Heart right ventricle (tissue), 16 donors: ENCODE measurements around the gene TTLL9. TPM values are rescaled to one million over a fixed set of nuclear protein-coding genes. Genes with fewer than 3 reads are reported as not detected.
A peak's percentile ranks its signal among the peaks of the same experiment; 100 is the strongest.

Experiments used
- ATAC-seq, 8 donors: fragments of 200-7000 bp; cut with Tn5 transposase; one replicate each; pipeline ENCODE4 v1.9.1; 2020; ENCODE audit warnings: mild to moderate bottlenecking in 8 of 8, moderate library complexity in 8 of 8, moderate number of reproducible peaks in 1 of 8
- DNase-seq, 2 donors: peaks; one replicate each; pipeline ENCODE4 v3.0.0-alpha.2; 2020
- H3K27ac ChIP-seq, 10 donors: fragments of 200-600 bp; sonication (generic) in 2 of 10; one replicate each; pipeline versions ENCODE4 v1.5.0 to v1.8.0; 2020 to 2022; ENCODE audit warnings: mild to moderate bottlenecking in 3 of 10
- H3K27me3 ChIP-seq, 7 donors: fragments of 200-600 bp; one replicate each; pipeline ENCODE4 v1.8.0; 2021 to 2022; ENCODE audit warnings: mild to moderate bottlenecking in 2 of 7
- H3K36me3 ChIP-seq, 9 donors: fragments of 200-600 bp; sonication (generic) in 1 of 9; one replicate each; pipeline versions ENCODE4 v1.5.0 to v1.8.0; 2020 to 2022; ENCODE audit warnings: mild to moderate bottlenecking in 2 of 9
- H3K4me1 ChIP-seq, 9 donors: fragments of 200-600 bp; sonication (generic) in 1 of 9; one replicate each; pipeline versions ENCODE4 v1.5.0 to v1.8.0; 2020 to 2022; ENCODE audit warnings: mild to moderate bottlenecking in 4 of 9
- H3K4me3 ChIP-seq, 10 donors: fragments of 200-600 bp; sonication (generic) in 2 of 10; one replicate each; pipeline versions ENCODE4 v1.5.0 to v1.8.0; 2020 to 2022; ENCODE audit warnings: mild to moderate bottlenecking in 7 of 10, moderate library complexity in 2 of 10
- H3K9me3 ChIP-seq, 11 donors: fragments of 200-600 bp in 10 of 11; sonication (generic) in 2 of 11; one replicate each; pipeline versions ENCODE4 v1.5.0 to v1.8.0; 2013 to 2022; ENCODE audit warnings: mild to moderate bottlenecking in 2 of 11, control low read depth in 1 of 11, moderate library complexity in 1 of 11
- WGBS, 2 donors: extraction: QIAGEN DNeasy Blood & Tissue Kit; methylation state at CpG; one replicate each; pipeline ENCODE4 v1.1.7; 2013; ENCODE audit warnings: inconsistent platforms in 1 of 2; 5-methylcytosine and 5-hydroxymethylcytosine counted together
- intact Hi-C, 10 donors: fragments of 100-400 bp; cut with DNase I; formaldehyde crosslinking; loops; one replicate each; pipeline versions ENCODE4 v1.11.1 to v1.14.2; 2022
- polyA plus RNA-seq, 2 donors: library from polyadenylated mRNA; stranded (reverse); fragments of 200-250 nt; gene quantifications; one replicate each; pipeline ENCODE4 v1.2.3, GENCODE V29; 2013
- total RNA-seq, 10 donors: library from RNA; stranded (reverse); fragmentation: NEBNext Ultra II Directional in 3 of 10; extraction: Animal tissue kit (Norgen Biotek cat#: 25700) in 3 of 10; gene quantifications; one replicate each; pipeline versions ENCODE4 v1.2.1 to v1.2.4, GENCODE V29; 2021 to 2023
- TF ChIP-seq, protein P1 (sequence below), 9 donors: fragments of 200-600 bp; sonication (generic) in 2 of 9; IDR thresholded peaks; one replicate each; pipeline versions ENCODE4 v1.5.0 to v1.8.0; 2021 to 2022; ENCODE audit warnings: antibody characterized with exemption in 9 of 9, mild to moderate bottlenecking in 5 of 9, moderate library complexity in 1 of 9
- donor health status: Arrhythmogenic right ventricular cardiomyopathy.
- donor health status: ischemic (EF 13 %, LVEDD 7.1; RV severe dilation, severe dysfunction).
- donor health status: healthy with polysubstance abuse.
- donor health status: DM: no; HTN: yes; CAD: no.
- donor health status: DM: no; HTN: no; CAD: no.
- donor health status: ischemic (EF 25% LVEDD 6.9; RV normal size, moderate dysfunction).
- donor health status: ischemic (EF 25% LVEDD 5.7; RV mildly dilated, moderate dysfunction).
- donor health status: healthy.
- donor health status: DM: yes; HTN: yes; CAD: no.
- donor health status: Ischemic cardiomyopathy.
- donor health status: ischemic (EF 35%, LVEDD 5.7; RV mildly dilated, moderate dysfunction).
- donor health status: nonischemic (EF 11% LVEDD 7.7; RV severe dilation, severe dysfunction).
- donor health status: DM: yes; HTN: yes; CAD: no.
- donor health status: PGD.
- donor health status: ischemic (EF 29% LVEDD 5.4; RV normal size, mild dysfunction).
- donor health status: nonischemic (EF 23%, LVEDD 6.1; RV moderate dilation, normal function).

TTLL9 gene
- total and polyA plus RNA-seq, 12 donors, result 0.03 to 0.15 (median 0.07) TPM; not detected in 9

DNA sequence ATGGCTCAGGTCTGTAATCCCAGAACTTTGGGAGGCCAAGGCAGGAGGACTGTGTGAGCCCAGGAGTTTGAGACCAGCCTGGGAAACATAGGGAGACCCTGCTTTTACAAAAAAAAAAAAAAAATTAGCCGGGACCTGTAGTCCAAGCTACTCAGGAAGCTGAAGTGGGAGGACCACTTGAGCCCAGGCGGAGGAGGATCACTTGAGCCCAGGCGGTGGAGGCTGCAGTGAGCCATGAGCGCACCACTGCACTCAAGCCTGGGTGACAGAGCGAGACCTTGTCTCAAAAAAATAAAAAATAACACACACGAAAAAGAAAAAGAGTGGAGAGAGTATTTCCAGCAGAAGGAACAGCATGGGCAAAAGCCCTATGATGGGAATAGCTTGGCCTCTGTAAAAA is 2.0 kb downstream of the TTLL9 start:
- intact Hi-C loops, result loop anchor here in 1 of 10 donors (2.0 kb wide), 1 partner anchor 26 kb away; no protein-coding TSS in a partner anchor
- no peak for DNase-seq
- TF ChIP-seq, protein P1, sequence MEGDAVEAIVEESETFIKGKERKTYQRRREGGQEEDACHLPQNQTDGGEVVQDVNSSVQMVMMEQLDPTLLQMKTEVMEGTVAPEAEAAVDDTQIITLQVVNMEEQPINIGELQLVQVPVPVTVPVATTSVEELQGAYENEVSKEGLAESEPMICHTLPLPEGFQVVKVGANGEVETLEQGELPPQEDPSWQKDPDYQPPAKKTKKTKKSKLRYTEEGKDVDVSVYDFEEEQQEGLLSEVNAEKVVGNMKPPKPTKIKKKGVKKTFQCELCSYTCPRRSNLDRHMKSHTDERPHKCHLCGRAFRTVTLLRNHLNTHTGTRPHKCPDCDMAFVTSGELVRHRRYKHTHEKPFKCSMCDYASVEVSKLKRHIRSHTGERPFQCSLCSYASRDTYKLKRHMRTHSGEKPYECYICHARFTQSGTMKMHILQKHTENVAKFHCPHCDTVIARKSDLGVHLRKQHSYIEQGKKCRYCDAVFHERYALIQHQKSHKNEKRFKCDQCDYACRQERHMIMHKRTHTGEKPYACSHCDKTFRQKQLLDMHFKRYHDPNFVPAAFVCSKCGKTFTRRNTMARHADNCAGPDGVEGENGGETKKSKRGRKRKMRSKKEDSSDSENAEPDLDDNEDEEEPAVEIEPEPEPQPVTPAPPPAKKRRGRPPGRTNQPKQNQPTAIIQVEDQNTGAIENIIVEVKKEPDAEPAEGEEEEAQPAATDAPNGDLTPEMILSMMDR (IDR thresholded peaks at IDR 0.05), result no peak
- Histone ChIP-seq H3K36me3 (no peaks in the 10 kb centered on the region), H3K9me3 (peaks cover 0 to 3% (median 0%) of the 10 kb centered on the region in 11 donors), H3K4me1 (peaks cover 3 to 21% (median 13%) of the 10 kb centered on the region in 9 donors), H3K4me3 (no peak overlapping the region), H3K27me3 (peaks cover 0 to 42% (median 0%) of the 10 kb centered on the region in 7 donors), H3K27ac (no peak overlapping the region)
- ATAC-seq, result no peak
- 82 to 88% methylated on average over 6 of the region's 6 CpGs for WGBS, 2 donors

- intact Hi-C loops, result no loop called here
- Histone ChIP-seq H3K4me1 (peaks cover 0 to 14% (median 5%) of the 10 kb centered on the region in 9 donors), H3K27ac (no peak overlapping the region), H3K4me3 (no peak overlapping the region), H3K27me3 (peaks cover 0 to 21% (median 0%) of the 10 kb centered on the region in 7 donors), H3K9me3 (peaks cover 0 to 11% (median 0%) of the 10 kb centered on the region in 11 donors), H3K36me3 (no peaks in the 10 kb centered on the region)
- TF ChIP-seq, protein P1 (IDR thresholded peaks at IDR 0.05), result no peak
- DNase-seq (no peak), ATAC-seq (no peak)
- 80 to 84% methylated on average over 2 of the region's 2 CpGs for WGBS, 2 donors
Observed at GRCh38 chr20:31875671-31876070, 5.2 kb downstream of the TTLL9 start.

DNA sequence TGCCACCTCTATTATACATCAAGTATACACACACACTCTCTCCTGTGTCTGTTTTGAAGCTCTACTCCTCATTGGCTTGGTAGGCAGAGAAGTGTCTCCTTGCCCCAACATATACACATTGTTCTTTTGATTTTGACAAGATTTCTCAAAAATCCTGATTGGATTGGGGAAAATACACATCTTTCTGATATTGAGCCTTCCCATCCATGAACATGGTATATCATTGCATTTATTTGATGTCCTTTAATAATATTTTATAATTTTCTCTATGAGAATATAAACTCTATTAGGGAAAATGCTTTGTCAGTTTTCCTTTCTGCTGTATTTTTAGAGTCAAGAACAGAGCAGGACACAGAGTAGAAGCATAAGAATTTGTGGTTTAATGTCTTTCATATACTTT is 7.2 kb downstream of the TTLL9 start:
- Histone ChIP-seq H3K4me3 (no peak overlapping the region), H3K4me1 (peaks cover 0 to 11% (median 0%) of the 10 kb centered on the region in 9 donors)
- TF ChIP-seq, protein P1 (IDR thresholded peaks at IDR 0.05), result no peak

DNA sequence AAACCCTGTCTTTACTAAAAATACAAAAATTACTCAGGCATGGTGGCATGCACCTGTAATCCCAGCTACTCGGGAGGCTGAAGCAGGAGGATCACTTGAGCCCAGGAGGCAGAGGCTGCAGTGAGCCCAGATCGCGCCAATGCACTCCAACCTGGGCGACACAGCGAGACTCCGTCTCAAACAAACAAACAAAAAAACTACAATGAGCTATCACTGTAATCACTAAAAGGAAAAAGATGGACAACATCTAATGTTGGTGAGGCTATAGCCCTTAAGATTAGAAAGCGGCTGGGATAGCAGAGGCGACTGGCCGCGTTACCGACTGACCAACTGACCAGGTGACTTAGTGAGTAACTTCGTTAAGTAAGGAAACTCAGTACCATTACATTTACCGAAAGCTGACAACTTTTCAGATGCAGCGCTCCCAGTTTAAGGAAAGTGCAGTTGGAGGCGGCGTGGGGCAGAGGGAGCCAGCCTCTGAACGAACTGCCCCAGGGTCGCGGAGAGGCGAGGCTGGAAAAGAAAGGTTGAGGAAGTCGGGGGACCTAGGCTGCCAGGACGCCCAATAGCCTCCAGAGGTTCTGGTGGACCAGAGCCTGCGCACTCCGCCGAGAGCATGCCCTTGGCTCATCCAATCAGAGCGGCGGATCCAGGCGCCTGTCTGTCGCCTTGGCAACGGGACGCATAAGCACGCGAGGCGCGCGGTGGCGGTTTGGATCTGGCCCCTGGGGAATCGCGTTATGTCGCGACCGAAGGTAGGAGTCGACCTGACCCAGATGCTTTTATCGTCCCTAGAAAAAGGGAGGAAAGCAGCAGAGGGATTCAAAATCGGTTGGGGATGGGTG is 8.9 kb downstream of the TTLL9 start:
- TF ChIP-seq, protein P1 (IDR thresholded peaks at IDR 0.05), result peak in 3 of 9 donors; percentile 6 to 30 (median 20)
- ATAC-seq (peak; percentile 97 to 99 (median 99)), DNase-seq (peak; percentile 93 to 95)
- Histone ChIP-seq H3K27me3 (no peaks in the 10 kb centered on the region), H3K27ac (peak overlapping the region in 9 of 10 donors; percentile 12 to 71 (median 61)), H3K4me3 (peak overlapping the region; percentile 29 to 64 (median 58)), H3K9me3 (peaks cover 0 to 11% (median 0%) of the 10 kb centered on the region in 11 donors), H3K36me3 (no peaks in the 10 kb centered on the region), H3K4me1 (peaks cover 0 to 11% (median 0%) of the 10 kb centered on the region in 9 donors)
- intact Hi-C loops, result no loop called here
- WGBS, 2 donors, result 5 to 9% methylated on average over 44 to 45 of the region's 45 CpGs

More for the DNA sequence above, 7.2 kb downstream of the TTLL9 start:
- intact Hi-C loops, result no loop called here
- Histone ChIP-seq H3K27ac (no peak overlapping the region), H3K27me3 (peaks cover 0 to 4% (median 0%) of the 10 kb centered on the region in 7 donors), H3K36me3 (no peaks in the 10 kb centered on the region), H3K9me3 (peaks cover 0 to 11% (median 0%) of the 10 kb centered on the region in 11 donors)
- DNase-seq (no peak), ATAC-seq (no peak)
